NCI-H526 (cell line): ENCODE measurements around the gene ARHGAP4.

Experiments
- DNase-seq, 2 experiments: peaks; one replicate each; lab custom pipeline; 2025; lab: John Stamatoyannopoulos, UW

The ARHGAP4 gene

DNA sequence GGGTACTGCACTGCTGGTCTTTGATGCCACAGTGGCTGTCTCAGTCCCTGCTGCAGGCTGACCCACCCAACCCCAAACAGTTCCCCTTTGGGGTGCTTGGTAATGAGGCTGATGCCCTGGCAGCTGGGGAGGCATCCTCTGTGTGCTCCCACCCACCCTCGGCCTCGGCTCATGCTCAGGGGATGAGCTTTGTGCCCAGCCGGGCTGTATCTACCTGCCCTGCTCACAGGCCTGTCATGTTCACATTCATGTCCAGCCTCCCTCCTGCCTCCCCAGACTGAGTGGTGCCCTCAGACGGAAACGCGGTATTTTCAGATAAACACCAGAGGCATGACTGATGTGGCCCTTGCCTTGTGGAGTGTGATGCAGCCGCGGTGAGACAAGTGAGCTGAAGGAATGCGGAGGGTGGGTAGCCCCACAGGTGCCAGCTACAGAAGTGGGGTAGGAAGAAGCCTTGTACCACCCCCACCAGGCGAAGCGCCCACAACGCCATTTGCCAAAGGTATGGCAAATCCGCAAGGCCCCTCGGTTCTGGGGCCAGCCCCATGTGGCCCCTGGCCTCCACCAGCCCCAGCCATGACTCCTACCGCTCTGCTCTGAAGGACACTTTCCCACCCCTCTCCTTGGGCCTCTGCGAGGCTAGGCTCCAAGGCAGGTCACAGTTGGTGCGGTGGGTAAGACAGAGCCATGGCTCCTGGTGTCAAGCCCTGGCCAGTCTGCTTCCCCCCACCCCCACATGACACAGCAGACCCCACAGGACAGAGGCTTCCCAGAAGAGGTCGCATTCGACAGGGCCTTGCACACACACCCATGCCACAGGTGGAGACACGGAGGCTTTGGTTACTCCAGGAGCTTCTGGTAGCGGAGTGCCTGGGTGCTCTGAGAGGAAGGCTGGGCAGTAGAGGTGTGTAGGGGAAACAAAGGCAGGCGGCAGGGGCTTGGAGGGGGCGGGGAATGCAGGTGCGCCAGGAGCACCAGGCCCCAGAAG is 20.2 kb upstream of the ARHGAP4 start:
- DNase-seq: no peak

DNA sequence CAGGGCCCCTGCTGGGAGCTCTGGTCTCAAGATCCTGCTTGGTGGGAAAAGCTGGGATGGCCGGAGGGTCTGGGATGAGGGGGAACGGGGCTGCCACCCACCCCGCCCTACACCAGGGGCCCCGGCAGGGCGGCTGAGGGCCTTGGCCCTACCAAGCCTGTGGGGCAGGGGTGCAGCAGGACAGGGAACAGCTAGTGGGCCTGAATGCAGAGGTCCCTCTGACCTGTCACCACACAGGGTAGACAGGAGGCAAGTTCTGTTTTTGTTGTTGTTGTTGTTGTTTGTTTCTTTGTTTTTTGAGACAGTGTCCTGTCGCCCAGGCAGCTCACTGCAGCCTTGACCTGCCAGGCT is 18.7 kb upstream of the ARHGAP4 start:
- no peak for DNase-seq

DNA sequence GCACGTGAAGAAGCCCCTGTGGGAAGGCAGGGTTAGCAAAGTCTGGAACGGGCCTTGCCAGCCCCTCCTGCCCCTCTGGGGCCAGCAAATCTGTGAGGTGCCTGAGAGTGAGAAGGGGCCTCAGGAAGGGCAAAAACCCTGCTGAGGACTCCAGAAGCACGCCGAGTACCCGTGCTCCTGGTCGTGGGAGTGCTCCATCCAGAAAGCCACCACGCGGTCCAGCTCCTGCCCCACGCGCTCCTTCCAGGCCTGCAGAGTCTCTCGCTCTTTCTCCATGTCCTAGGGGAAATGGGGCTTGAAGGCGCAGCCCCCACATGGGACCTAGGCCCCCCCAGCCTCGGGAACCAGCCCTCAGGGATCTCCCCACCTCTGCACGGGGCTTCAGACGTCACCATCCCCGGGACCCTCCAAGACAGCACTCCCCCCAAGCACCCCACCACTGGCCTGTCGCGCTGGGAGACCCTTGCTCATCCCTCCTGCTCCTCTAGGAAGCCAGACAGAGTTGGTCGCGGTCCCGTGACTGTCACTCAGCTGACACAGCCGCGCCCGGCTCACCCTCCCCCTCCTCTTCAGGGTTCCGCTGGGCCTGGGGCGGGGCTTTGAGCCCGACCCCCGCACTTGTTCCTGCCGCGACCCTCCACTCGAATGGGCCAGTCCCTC is 18.2 kb upstream of the ARHGAP4 start, which contains the start of gene RENBP:
Gene RENBP (minus strand): TSS at position 504 of the 660 bp plus-strand sequence. CDS start 33 bp downstream, at position 471.
- DNase-seq: peak in 1 of 2 experiments; percentile 46

DNA sequence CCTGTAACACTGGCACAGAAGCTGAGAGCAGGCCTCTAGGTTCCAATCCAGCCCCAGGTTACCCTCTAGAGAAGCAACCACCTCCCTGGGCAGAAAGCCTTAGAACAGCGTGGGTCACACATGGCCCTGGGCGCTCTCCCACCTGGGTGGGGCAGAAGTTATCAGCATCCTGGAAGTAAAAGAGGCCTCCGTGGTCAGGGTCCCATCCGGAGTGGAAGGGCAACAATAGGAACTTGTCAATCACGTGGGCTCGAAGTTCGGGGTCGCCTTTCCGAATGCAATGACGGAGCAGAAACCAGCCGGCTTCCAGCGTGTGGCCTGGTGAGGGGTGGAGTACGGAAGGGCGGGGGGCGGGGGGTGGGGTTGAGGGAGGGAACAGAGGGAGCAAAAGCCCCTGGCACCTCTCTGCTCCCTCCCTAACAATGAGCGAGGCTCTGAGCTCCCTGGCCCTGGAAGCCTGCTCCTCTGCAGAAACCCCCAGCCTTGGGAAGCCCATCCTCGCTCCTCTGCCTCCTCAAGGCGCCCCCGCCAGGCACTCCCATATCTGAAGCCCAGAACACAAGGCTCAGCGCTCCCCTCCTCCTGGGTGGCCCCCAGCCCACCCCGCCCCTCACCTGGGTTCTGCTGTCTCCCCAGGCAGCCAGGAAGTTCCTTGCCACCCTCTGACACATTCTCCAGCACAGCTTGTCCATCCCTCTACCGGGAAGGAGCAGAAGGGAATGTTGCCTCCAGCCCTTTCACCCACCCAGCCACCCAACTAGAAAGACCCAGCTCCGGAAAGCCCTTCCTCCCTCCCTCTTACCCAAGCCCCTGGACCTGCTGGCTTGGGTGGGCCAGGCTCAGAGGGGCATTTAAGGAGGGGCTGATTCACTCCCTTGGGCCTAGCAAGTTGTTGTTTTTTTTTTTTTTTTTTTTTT is 15.5 kb upstream of the ARHGAP4 start:
- DNase-seq: no peak

DNA sequence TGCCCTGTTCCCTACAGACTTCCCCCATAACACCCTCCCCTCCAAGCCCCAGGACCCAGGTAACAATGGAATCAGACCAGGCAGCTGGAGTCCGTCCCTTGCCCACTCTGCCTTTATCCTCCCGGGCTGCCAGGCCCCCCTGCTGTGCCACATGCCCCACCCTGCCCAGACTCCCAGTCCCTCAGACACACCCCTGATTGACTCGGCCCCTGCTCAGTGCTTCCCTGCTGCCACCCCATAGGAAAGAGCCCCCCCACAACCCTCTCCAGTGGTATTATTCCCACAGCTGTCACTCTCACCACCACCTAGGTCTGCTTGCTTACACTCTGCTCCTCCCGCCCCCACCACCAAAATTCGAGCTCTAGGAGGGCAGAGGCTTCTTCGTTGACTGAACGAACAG is 13.5 kb upstream of the ARHGAP4 start:
- DNase-seq: no peak

DNA sequence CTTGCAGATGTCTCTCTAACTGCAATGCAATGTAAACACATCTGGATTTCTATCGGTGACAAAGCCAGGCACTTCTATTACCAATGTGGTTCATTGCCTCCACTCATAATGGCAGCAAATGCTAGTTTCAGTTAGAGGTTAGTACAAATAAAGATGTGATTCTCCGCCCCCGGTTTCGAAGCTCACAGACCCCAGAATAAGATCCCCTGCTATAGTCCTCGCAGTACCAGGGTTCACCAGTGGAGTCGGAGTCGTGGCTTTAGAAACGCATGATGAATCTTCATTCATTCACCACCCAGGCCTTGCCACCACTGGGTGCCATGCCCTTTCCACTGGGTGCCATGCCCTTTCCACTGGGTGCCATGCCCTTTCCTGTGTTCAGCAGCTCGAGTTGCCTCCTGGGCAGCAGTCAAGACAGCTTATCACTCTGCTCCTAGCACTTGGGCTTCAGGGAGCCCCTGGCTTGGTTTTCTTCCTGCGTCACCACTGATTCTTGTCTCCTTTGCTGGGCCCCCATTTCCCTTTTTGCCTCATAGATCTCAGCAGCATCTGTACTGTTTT is 12.2 kb upstream of the ARHGAP4 start:
- DNase-seq: no peak

DNA sequence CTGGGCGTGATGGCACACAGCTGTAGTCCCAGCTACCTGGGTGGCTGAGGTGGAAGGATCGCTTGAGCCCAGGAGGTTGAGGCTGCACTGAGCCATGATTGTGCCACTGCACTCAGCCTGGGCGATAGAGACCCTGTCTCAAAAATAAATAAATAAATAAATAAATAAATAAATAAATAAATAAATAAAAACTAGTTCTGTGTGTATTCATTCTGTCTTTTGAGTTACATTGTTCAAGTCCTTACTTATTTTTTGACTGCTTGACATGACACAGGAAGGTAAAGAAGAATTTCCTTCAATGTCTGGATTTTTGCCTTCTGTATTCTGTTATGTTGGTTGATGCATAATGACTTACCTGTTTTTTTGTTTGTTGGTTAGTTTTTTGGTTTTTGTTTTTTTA is 11.0 kb upstream of the ARHGAP4 start:
- no peak for DNase-seq

DNA sequence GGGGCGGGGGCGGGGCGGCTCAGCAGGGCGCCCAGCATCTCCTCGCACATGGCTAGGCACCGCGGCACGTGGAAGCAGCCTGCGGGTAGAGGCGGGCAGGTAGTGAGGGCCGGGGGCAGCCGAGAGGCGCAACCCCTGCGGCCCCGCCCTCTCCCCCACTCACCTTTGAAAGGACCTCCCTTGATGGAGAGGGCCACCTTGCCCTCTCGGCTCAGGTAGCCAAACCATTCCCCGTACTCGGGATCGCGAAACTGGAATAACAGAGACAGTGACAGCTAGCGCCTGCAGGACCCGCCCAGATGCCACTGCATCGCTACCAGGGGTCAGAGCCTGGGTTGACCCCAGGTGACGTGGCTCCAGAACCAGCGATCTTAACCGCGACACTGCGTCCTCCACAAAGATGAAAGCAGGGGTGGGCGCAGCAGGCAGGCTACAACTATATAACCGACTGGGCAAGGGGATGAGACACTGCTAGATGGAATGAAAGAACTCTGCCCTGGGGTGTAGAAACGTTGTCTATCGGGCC is 9.3 kb upstream of the ARHGAP4 start:
- no peak for DNase-seq

DNA sequence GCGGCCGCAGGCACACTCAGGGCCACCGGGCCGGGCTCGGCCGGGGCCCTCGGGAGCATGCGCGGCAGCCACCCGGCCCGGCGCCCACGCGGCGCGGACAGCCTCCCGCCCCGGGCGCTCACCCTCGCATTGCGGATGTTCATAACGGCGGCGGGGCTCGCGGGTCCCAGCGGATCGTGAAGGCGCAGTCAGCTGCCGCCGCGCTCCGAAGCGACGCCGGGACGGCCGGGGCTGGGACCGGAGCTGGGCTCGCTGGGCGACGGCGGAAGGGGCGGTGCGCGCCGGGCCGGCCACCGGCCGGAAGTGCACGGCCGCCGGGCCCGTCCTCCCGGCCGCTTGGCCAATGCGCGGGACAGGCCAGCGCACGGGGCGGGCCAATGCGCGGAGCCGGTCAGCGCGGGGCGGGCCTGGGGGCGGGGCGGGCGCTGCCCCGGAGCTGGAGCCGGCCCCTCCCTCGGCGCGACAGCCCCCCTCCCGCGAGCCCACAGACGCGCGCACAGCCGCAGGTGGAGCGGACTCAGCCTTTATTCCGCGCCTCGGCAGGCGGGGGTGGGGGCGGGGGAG is 8.8 kb upstream of the ARHGAP4 start, which contains the start of gene NAA10:
Gene NAA10 (minus strand): TSS at position 276 of the 564 bp plus-strand sequence. CDS start 133 bp downstream, at position 143.
- peak in 1 of 2 experiments; percentile 91 for DNase-seq

DNA sequence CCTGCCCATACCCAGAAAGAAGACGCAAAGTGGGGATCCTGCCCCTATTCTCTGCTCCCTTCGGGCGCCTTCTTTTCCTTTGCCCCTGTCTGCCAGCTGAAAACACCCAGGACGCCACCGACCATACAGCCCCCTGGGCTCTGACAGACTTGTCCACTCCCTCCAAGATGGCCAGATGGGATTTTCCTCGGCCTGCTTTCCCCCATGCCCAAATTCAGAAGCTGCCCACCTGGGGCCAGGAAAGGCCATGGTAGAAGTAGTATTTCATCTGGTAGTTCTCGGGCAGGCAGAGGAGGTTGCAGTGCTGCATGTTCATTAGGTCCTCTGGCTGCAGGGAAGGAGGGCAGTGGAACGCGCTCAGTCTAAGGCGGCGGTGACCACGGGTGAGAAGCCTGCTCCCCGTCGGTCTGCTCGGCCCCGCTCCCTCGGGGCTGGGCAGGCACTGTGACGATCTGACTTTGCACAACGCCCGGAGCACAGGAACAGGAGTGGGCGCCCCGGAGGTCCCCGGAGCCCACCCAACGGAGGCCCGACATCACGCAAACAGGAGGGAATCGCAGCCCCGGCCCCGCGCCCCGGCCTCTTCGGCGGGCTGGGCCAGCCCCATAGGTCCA is 8.2 kb upstream of the ARHGAP4 start:
- DNase-seq: no peak

DNA sequence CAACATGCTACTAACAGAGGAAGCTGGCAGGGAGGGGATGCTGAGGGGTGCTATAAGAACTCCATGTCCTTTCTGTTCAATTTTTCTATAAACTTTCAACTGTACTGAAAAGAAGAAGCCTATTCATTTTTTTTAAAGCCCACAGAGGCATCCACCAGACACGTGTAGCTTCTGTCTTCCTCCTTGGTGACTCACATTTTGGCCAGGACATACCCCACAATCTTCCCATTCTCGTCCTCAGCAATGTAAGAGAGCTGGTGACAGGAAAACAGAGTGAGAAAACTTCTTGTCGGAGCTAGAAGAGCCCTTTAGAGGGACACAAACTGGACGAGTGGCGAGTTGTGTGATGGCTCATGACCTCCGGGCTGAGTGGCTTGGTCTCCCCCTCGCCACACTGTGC is 7.7 kb upstream of the ARHGAP4 start:
- DNase-seq: no peak

DNA sequence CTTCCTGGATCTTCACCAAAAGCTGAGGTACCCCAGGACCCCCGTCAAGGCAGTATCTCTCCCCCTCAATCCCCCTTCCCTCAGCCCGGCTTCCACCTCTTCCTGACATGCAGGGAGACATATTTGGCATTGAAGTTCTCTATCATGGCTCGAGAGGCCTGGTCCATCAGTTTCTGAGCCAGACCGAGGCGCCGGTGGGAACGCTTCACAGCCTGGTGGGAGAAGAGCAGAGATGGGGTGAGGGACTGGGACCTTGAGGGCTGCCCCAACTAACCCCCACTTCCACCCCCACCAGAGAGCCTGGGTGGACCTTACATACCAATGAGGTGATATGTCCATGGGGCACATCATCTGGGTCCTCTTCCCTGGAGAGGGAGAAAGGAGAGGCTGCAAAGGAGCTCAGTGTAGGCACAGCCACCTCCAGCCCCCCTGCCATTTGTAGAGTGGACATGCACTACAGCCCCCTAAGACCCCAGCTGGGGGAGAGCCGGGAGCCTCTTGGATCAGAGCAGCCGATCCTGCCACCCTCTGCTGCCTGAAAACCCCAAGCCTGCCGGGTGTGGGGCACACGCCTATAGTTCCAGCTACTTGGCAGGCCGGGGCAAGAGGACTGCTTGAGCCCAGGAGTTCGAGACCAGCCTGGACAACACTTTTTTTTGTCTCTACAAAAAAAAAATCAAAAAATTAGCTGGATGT is 6.3 kb upstream of the ARHGAP4 start:
- no peak for DNase-seq

DNA sequence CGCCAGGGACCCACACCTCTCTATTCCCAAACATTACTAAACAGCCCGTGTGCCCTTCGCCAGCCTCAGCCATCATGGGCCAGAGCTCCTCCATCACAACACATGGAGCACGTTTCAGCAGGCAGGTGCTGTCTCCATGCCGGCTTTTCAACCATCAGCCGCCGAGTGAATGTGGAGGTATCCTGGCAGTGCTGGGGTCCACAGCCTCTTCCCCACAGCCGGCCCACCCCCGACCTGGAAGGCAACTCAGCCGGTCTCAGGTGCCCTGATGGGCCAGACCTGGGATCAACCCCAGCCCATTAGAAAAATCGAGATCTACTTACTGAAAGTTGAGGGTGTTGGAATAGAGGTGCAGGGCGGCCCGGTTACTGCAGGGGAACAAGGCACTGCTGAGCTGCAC is 5.7 kb upstream of the ARHGAP4 start:
- no peak for DNase-seq

DNA sequence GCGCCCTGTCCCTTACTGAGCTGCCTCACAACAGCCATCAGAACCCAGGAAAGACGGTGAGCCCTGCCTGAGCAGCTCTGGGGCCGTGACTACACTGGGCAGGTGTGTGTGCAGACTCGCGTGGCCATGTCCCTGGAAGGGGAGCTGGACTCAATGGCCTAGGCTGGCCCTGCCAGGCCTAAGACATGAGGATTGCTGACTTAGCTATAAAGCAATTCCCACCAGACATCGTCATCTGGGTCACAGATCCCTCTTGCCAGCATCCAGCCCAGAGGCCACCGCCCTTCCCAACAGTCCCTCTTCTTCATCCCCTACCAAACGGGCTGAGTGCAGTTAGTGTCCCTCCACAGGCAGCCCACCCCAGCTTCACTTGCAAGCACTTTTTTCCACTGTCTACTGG is 5.1 kb upstream of the ARHGAP4 start:
- DNase-seq: no peak

DNA sequence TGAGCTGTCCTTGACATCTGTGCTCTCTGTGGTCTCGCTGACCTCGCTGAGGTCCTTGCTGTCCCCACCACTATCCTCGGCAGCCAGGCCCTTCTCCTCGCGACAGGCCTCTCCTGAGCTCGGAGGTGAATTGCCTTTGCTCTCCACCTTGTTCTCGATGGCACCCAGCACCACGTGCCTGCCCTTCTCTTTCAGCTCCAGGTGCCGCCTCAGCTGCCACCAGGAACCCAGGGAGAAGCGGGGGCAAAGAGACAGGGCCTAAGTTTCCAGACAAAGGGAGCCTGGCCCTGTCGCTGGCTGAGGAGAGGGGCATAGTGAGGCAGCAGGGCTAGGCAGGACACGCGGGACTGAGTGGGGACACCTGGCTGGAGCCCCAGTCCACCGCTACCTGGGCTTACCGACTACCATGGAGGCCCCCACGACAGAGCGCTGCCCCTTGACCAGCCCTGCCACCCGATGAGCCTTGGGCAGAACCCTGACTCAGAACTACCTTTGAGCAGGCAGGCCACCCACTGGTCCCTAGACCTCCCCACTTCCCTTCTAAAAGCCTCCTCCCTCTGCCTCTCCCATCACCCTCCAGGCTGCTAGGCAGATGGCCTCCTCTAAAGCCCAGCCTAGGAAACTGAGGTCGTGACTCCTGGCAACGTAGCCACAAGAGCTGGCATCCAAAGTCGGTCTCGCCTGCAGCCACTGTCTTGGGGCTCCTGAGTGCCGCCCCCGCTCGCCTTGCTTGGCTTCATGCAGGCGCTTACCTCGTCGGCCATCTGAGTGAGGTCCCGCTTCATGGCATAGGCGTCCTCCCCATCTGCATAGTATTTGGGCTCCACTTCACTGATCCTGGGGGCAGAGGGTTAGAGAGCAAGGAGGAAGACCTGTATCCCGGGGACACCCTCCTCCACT is 4.2 kb upstream of the ARHGAP4 start:
- no peak for DNase-seq

DNA sequence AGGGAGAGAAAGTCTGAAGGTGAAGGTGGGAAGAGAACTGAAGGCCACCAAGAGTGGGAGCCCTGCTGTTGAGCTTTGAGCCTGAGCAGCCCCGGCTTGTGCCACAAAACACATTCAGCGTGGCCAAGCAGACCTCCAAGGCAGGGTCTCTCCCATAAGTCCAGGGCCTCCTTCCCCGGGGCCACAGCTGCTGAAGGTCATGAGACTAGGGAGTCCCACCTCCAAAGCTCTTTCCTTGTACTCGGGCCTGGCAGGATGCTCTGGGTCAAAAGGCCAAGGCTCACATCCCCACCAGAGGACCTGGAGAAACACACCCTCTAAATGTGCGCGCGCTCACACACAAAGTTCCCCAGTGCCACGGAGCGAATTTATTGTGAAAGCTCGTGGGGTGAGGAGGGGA is 3.5 kb upstream of the ARHGAP4 start:
- no peak for DNase-seq

DNA sequence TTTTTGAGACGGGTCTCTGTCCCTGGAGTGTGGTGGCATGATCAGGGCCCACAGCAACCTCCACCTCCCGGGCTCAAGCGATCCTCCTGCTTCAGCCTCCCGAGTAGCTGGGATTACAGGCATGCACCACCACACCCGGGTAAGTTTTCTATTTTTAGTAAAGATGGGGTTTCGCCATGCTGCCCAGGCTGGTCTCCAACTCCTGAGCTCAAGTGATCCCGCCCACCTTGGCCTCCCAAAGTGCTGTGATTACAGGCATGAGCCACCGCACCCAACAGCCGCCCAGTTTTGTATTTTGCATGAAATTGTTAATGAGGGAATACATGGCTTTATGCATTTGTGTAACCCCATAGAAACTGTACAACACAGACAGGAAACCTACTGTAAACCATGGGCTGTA is 2.8 kb upstream of the ARHGAP4 start:
- DNase-seq: no peak

DNA sequence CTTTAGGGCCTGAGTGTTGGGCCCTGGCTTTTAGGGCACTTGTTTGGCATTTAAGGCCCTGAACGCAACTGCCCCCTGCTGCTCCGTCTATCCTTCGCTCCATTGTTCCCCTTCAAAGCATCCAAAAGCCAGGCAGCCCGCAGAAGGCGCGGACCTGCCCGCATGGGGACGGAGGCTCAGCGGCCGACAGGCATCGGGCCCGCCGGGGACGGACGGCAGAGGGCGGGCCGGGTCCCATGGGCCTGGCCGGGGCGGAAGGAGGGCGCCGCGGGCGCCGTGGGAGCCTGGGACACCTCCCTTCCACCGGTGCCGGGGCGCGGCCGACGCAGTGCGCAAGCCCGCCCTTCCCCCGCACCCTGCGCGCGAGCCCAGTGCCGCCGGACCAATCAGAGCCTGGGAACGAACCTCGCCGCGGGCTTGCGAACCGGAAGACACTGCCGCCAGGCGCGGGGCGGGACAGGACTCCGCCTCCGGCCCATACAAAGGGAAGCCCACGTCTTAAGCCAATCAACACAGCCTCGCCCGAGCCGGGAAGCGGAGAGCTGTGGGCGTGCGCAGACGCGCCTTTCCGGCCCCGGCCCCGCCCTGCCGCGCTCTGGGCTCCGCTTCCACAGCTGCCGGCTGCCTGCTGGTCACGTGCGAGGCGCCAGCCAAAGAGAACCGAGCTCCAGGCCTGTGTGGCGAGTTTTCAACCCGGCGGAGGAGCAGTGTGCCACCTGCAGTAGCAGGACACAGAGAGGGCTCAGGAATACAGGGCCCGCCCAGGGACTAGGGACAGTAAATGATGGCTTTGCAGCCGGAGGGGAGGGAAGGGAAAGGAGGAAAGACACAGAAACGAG is 2.1 kb upstream of the ARHGAP4 start:
- peak; percentile 97 to 98 for DNase-seq
